MM.1S (cell line): ENCODE results near the gene YAE1.

Experiments
- DNase-seq: peaks from one replicate; pipeline ENCODE4 v3.0.0-alpha.2; 2015
- H2AFZ ChIP-seq: fragments of 300-600 bp; sonication (generic); 2 replicates; pipeline ENCODE4 v1.6.0; 2016; ENCODE audit warnings: antibody characterized with exemption, low read length
- H3F3A ChIP-seq: fragments of 300-600 bp; sonication (generic); 2 replicates; pipeline ENCODE4 v1.6.1; 2016; ENCODE audit warnings: mild to moderate bottlenecking, antibody characterized with exemption, low read length, moderate library complexity, mixed read lengths; ENCODE audit not compliant: insufficient read depth
- H3K27ac ChIP-seq: fragments of 300-600 bp; sonication (generic); 2 replicates; pipeline ENCODE4 v1.5.1; 2016; ENCODE audit warnings: mild to moderate bottlenecking, low read length
- H3K27me3 ChIP-seq: fragments of 300-600 bp; sonication (generic); replicated peaks from 2 replicates; pipeline ENCODE4 v1.6.0; 2016; ENCODE audit warnings: low read length; ENCODE audit not compliant: insufficient read depth
- H3K36me3 ChIP-seq: fragments of 300-600 bp; sonication (generic); replicated peaks from 2 replicates; pipeline ENCODE4 v1.6.1; 2016; ENCODE audit warnings: mild to moderate bottlenecking, low read length, mixed read lengths; ENCODE audit not compliant: insufficient read depth
- H3K4me1 ChIP-seq: fragments of 300-600 bp; sonication (generic); 2 replicates; pipeline ENCODE4 v1.6.1; 2016; ENCODE audit warnings: low read length, mixed read lengths
- H3K4me2 ChIP-seq: fragments of 300-600 bp; sonication (generic); 2 replicates; pipeline ENCODE4 v1.6.0; 2016; ENCODE audit warnings: low read depth, low read length
- H3K4me3 ChIP-seq: fragments of 300-600 bp; sonication (generic); 2 replicates; pipeline ENCODE4 v1.5.1; 2016; ENCODE audit warnings: low read length, mixed read lengths
- H3K79me2 ChIP-seq: fragments of 300-600 bp; sonication (generic); 2 replicates; pipeline ENCODE4 v1.6.1; 2016; ENCODE audit warnings: mixed run types, low read length, mixed read lengths
- H3K9ac ChIP-seq: fragments of 300-600 bp; sonication (generic); 2 replicates; pipeline ENCODE4 v1.6.1; 2016; ENCODE audit warnings: low read length, mixed read lengths
- H3K9me2 ChIP-seq: fragments of 300-600 bp; sonication (generic); replicated peaks from 2 replicates; pipeline ENCODE4 v1.6.1; 2016; ENCODE audit warnings: mild to moderate bottlenecking, low read length, mixed read lengths; ENCODE audit not compliant: insufficient read depth
- H3K9me3 ChIP-seq: fragments of 300-600 bp; sonication (generic); replicated peaks from 2 replicates; pipeline ENCODE4 v1.6.1; 2016; ENCODE audit warnings: mild to moderate bottlenecking, low read length, mixed read lengths; ENCODE audit not compliant: insufficient read depth
- H4K20me1 ChIP-seq: fragments of 300-600 bp; sonication (generic); 2 replicates; pipeline ENCODE4 v1.6.1; 2016; ENCODE audit warnings: mild to moderate bottlenecking, low read length, moderate library complexity, mixed read lengths; ENCODE audit not compliant: insufficient read depth
- EZH2 ChIP-seq: fragments of 300-600 bp; sonication (generic); optimal IDR thresholded peaks from 2 replicates; pipeline ENCODE3; 2017; ENCODE audit warnings: low read depth, mild to moderate bottlenecking, antibody characterized with exemption, low read length, mixed read lengths
- EZH2phosphoT487 ChIP-seq: fragments of 300-600 bp; sonication (generic); IDR thresholded peaks from 2 replicates; pipeline ENCODE4 v1.6.1; 2018; ENCODE audit warnings: antibody characterized with exemption, low read length
- TF ChIP-seq, protein P1 (sequence below): fragments of 300-600 bp; sonication (generic); IDR thresholded peaks from 2 replicates; pipeline ENCODE4 v1.5.1; 2016; ENCODE audit warnings: antibody characterized with exemption, low read length, mixed read lengths

YAE1 gene

DNA sequence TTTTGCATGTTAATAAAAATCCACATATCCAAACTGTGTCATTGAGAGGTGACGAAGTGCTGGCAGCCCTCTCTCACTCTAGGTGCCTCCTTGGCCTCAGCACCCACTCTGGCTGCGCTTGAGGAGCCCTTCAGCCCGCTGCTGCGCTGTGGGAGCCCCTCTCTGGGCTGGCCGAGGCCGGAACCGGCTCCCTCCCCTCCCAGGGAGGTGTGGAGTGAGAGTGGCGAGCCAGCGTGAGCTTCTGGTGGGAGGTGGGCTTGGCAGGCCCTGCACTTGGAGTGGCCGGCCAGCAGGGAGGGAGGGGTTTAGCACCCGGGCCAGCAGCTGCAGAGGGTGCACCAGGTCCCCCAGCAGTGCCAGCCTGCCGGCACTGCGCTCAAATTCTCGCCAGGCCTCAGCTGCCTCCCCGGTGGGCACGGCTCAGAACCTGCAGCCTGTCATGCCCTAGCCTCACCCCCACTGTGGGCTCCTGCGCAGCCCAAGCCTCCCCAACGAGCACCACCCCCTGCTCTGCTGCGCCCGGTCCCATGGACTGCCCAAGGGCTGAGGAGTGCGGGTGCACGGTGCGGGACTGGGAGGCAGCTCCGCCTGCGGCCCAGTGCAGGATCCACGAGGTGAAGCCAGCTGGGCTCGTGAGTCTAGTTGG lies 11.1 kb downstream of the YAE1 start:
- no peaks in the 10 kb centered on the region for H3K9me2 ChIP-seq
- H3K27me3 ChIP-seq = no peaks in the 10 kb centered on the region
- H3K9ac ChIP-seq = no peak overlapping the region
- H3K4me2 ChIP-seq = no peak overlapping the region
- H3K4me3 ChIP-seq = no peak overlapping the region
- H4K20me1 ChIP-seq = no peaks in the 10 kb centered on the region
- TF ChIP-seq EZH2 (no peak), EZH2phosphoT487 (no peak)
- TF ChIP-seq, protein P1, sequence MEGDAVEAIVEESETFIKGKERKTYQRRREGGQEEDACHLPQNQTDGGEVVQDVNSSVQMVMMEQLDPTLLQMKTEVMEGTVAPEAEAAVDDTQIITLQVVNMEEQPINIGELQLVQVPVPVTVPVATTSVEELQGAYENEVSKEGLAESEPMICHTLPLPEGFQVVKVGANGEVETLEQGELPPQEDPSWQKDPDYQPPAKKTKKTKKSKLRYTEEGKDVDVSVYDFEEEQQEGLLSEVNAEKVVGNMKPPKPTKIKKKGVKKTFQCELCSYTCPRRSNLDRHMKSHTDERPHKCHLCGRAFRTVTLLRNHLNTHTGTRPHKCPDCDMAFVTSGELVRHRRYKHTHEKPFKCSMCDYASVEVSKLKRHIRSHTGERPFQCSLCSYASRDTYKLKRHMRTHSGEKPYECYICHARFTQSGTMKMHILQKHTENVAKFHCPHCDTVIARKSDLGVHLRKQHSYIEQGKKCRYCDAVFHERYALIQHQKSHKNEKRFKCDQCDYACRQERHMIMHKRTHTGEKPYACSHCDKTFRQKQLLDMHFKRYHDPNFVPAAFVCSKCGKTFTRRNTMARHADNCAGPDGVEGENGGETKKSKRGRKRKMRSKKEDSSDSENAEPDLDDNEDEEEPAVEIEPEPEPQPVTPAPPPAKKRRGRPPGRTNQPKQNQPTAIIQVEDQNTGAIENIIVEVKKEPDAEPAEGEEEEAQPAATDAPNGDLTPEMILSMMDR = no peak
- no peak overlapping the region for H2AFZ ChIP-seq
- H3K79me2 ChIP-seq = no peaks in the 10 kb centered on the region
- no peaks in the 10 kb centered on the region for H3F3A ChIP-seq
- peaks cover 6% of the 10 kb centered on the region; the same call in 1 of the 2 replicates for H3K4me1 ChIP-seq
- H3K27ac ChIP-seq = no peak overlapping the region
- no peak for DNase-seq
- H3K36me3 ChIP-seq = no peaks in the 10 kb centered on the region
- no peaks in the 10 kb centered on the region for H3K9me3 ChIP-seq

DNA sequence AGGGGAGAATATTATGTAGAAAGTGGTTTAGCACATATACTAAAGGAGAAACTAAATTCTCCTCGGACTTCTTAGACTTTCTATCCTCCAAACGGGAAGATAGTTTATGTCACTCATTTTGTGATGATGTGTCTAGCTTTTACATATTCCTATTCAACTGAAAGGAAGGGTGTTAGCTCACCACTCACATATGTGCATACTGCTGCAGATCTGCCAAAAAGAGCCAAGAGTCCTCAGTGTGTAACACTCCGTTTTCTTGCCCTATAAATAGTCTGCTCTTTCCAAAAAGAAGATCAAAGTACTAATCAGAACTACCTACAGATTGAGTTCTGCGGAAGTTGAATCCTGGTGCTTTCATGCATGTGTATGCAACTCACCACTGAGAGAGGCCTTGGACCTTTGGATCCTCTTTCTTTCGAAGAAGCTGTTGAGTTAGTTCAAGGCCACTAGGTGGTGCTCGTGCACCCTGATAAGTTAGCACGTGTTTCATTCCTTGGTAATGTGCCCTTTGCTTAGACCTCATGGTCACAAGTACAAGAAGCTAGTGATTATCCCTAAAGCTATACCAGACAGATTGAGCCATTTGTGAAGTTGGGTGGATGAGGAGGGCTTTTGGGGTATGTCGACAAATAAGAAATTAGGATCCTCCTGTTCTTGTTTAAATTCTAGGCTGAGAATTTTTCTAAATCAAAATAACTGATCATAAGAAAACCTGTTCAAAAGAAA lies 14.1 kb downstream of the YAE1 start:
- Histone ChIP-seq H3K79me2 (no peaks in the 10 kb centered on the region), H3K27ac (no peak overlapping the region), H3K9ac (no peak overlapping the region), H3K4me3 (no peak overlapping the region), H3K36me3 (no peaks in the 10 kb centered on the region), H3F3A (no peaks in the 10 kb centered on the region), H3K4me2 (no peak overlapping the region), H2AFZ (peak overlapping the region; percentile 19), H4K20me1 (no peaks in the 10 kb centered on the region), H3K9me2 (no peaks in the 10 kb centered on the region), H3K4me1 (peaks cover 6% of the 10 kb centered on the region; the same call in 1 of the 2 replicates), H3K27me3 (no peaks in the 10 kb centered on the region), H3K9me3 (no peaks in the 10 kb centered on the region)
- TF ChIP-seq, protein P1 = peak; percentile 82
- no peak for TF ChIP-seq EZH2phosphoT487
- TF ChIP-seq EZH2 = no peak
- DNase-seq = peak; percentile 90

DNA sequence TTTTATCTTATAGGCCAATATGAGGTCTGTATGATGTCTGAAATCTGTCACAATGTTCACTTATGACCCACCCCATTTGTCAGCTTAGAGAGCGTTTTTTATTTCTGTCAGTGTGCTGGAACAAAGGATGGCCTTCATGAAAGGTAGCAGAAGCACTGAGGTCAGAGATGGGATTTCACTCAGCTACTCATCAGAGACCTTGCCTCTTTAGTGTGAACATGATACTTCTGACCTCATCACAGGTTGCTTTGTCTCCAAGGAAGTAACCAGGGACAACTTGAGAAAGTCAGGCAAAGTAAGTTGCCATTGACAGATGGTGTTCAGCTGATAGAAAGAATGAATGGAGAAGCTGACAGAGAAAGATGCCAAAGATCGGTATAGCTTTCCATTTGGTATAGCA lies 16.3 kb downstream of the YAE1 start:
- H3K4me2 ChIP-seq = no peak overlapping the region
- H3K9me2 ChIP-seq = no peaks in the 10 kb centered on the region
- H3K79me2 ChIP-seq = no peaks in the 10 kb centered on the region
- no peak overlapping the region for H3K27ac ChIP-seq
- H3K4me3 ChIP-seq = no peak overlapping the region
- no peaks in the 10 kb centered on the region for H3K36me3 ChIP-seq
- H3F3A ChIP-seq = no peaks in the 10 kb centered on the region
- DNase-seq = no peak
- H3K9me3 ChIP-seq = no peaks in the 10 kb centered on the region
- no peak overlapping the region for H2AFZ ChIP-seq
- TF ChIP-seq EZH2 (no peak), EZH2phosphoT487 (no peak)
- TF ChIP-seq, protein P1 = no peak
- no peaks in the 10 kb centered on the region for H4K20me1 ChIP-seq
- H3K9ac ChIP-seq = no peak overlapping the region
- H3K27me3 ChIP-seq = no peaks in the 10 kb centered on the region
- H3K4me1 ChIP-seq = peaks cover 6% of the 10 kb centered on the region; the same call in 1 of the 2 replicates
